Peyer's patch (tissue), 4 donors: ENCODE data around the gene IQCM. TPM values are rescaled to one million over a fixed set of nuclear protein-coding genes. Genes with fewer than 3 reads are reported as not detected.

Experiments used
- DNase-seq, 3 donors: peaks; one replicate each; pipeline ENCODE4 v3.0.0-alpha.2; 2017 to 2019
- H3K27ac ChIP-seq, 4 donors: fragments of 200-600 bp; sonication (generic); one replicate each; pipeline ENCODE4 v1.5.1; 2016 to 2019
- H3K27me3 ChIP-seq, 2 donors: fragments of 200-600 bp; sonication (generic); one replicate each; pipeline ENCODE4 v1.5.1; 2019
- H3K36me3 ChIP-seq, 3 donors: fragments of 200-600 bp; sonication (generic); one replicate each; pipeline ENCODE4 v1.5.1; 2016 to 2019
- H3K4me1 ChIP-seq, 4 donors: fragments of 200-600 bp; sonication (generic); one replicate each; pipeline ENCODE4 v1.5.1; 2016 to 2019
- H3K4me3 ChIP-seq, 4 donors: fragments of 200-600 bp; sonication (generic); 1 replicate in 3 of 4; 2 replicates in 1 of 4; pipeline ENCODE4 v1.5.1; 2016 to 2019; ENCODE audit warnings: mild to moderate bottlenecking in 1 of 4
- H3K9me3 ChIP-seq, 4 donors: fragments of 200-600 bp; sonication (generic); one replicate each; pipeline ENCODE4 v1.5.1; 2016 to 2019; ENCODE audit warnings: mild to moderate bottlenecking in 1 of 4
- CTCF ChIP-seq, 6 experiments: fragments of 450-650 bp in 4 of 6; fragments of 200-600 bp in 2 of 6; sonication (generic) in 1 of 6; IDR thresholded peaks; one replicate each; pipeline ENCODE4 v1.5.1; 2017 to 2019; ENCODE audit warnings: antibody characterized with exemption in 6 of 6, mild to moderate bottlenecking in 3 of 6, moderate library complexity in 1 of 6
- POLR2A ChIP-seq, 2 donors: fragments of 450-650 bp; IDR thresholded peaks; one replicate each; pipeline ENCODE4 v1.5.1; 2017; ENCODE audit warnings: antibody characterized with exemption in 2 of 2, mild to moderate bottlenecking in 2 of 2, moderate library complexity in 2 of 2
- total RNA-seq, 4 donors: library from RNA; depleted of rRNA; stranded (reverse); fragments of >200 nt; gene quantifications; one replicate each; pipeline ENCODE4 v1.1.0, GENCODE V29; 2016

IQCM gene
- total RNA-seq, 4 donors from 2014 or later = not detected

GRCh38 chr4:149322203-149322602, 493.4 kb downstream of the IQCM start:
- Histone ChIP-seq H3K4me1 (no peaks in the 10 kb centered on the region), H3K36me3 (no peaks in the 10 kb centered on the region), H3K27me3 (no peaks in the 10 kb centered on the region), H3K4me3 (no peak overlapping the region), H3K9me3 (peaks cover 0 to 2% (median 0%) of the 10 kb centered on the region in 4 donors), H3K27ac (no peak overlapping the region)
- DNase-seq = no peak
- TF ChIP-seq POLR2A (IDR thresholded peaks at IDR 0.05) = no peak
- TF ChIP-seq CTCF (IDR thresholded peaks at IDR 0.05) = no peak

- Histone ChIP-seq H3K4me1 (no peaks in the 10 kb centered on the region), H3K9me3 (peaks cover 0 to 2% (median 0%) of the 10 kb centered on the region in 4 donors), H3K27me3 (no peaks in the 10 kb centered on the region), H3K27ac (no peak overlapping the region), H3K36me3 (no peaks in the 10 kb centered on the region), H3K4me3 (no peak overlapping the region)
- no peak for TF ChIP-seq POLR2A (IDR thresholded peaks at IDR 0.05)
- no peak for TF ChIP-seq CTCF (IDR thresholded peaks at IDR 0.05)
- DNase-seq = no peak
These were observed 494.2 kb downstream of the IQCM start for GRCh38 chr4:149321438-149321837.

GRCh38 chr4:149311076-149311475, 504.6 kb downstream of the IQCM start:
- Histone ChIP-seq H3K4me3 (no peak overlapping the region), H3K36me3 (no peaks in the 10 kb centered on the region), H3K4me1 (no peaks in the 10 kb centered on the region), H3K27ac (no peak overlapping the region), H3K27me3 (no peaks in the 10 kb centered on the region), H3K9me3 (no peaks in the 10 kb centered on the region)
- TF ChIP-seq POLR2A (IDR thresholded peaks at IDR 0.05) = no peak
- TF ChIP-seq CTCF (IDR thresholded peaks at IDR 0.05) = no peak
- DNase-seq = no peak

- Histone ChIP-seq H3K27me3 (no peaks in the 10 kb centered on the region), H3K4me3 (no peak overlapping the region), H3K4me1 (no peaks in the 10 kb centered on the region), H3K9me3 (no peaks in the 10 kb centered on the region), H3K36me3 (no peaks in the 10 kb centered on the region), H3K27ac (no peak overlapping the region)
- DNase-seq = no peak
- TF ChIP-seq POLR2A (IDR thresholded peaks at IDR 0.05) (no peak), CTCF (IDR thresholded peaks at IDR 0.05) (no peak)
These were observed 509.1 kb downstream of the IQCM start for GRCh38 chr4:149306537-149306936.
